K562 (cell line): ENCODE results near the gene TNIK. TPM values are rescaled to one million over a fixed set of nuclear protein-coding genes. Genes with fewer than 3 reads are reported as not detected.

Source experiments
- ADNP ChIP-seq: fragments of 200-800 bp; sonication (Bioruptor generic); IDR thresholded peaks from 2 replicates; pipeline ENCODE4 v1.6.1; 2016; ENCODE audit warnings: missing genetic modification characterization, missing compliant biosample characterization
- CBFA2T3 ChIP-seq: fragments of 450-650 bp; IDR thresholded peaks from 2 replicates; pipeline ENCODE4 v1.6.1; 2017
- DACH1 ChIP-seq: fragments of 450-650 bp; IDR thresholded peaks from 2 replicates; pipeline ENCODE4 v1.6.1; 2018; ENCODE audit not compliant: partially characterized antibody
- GTF2E2 ChIP-seq: fragments of 200-800 bp; sonication (Bioruptor generic); IDR thresholded peaks from 2 replicates; pipeline ENCODE4 v1.6.1; 2016; ENCODE audit warnings: missing genetic modification characterization, missing compliant biosample characterization
- HDAC3 ChIP-seq: fragments of 450-650 bp; IDR thresholded peaks from 2 replicates; pipeline ENCODE4 v1.6.1; 2018; ENCODE audit warnings: borderline replicate concordance, mild to moderate bottlenecking, moderate library complexity; ENCODE audit not compliant: partially characterized antibody
- MCM3 ChIP-seq: fragments of 450-650 bp; IDR thresholded peaks from 2 replicates; pipeline ENCODE4 v1.6.1; 2016
- NEUROD1 ChIP-seq: fragments of 150-350 bp; IDR thresholded peaks from 2 replicates; pipeline ENCODE4 v1.6.1; 2014; ENCODE audit warnings: borderline replicate concordance, low read length, low read depth; ENCODE audit not compliant: partially characterized antibody
- PTRF ChIP-seq: fragments of 450-650 bp; IDR thresholded peaks from 2 replicates; pipeline ENCODE4 v1.6.1; 2016; ENCODE audit warnings: mild to moderate bottlenecking, missing genetic modification characterization, missing compliant biosample characterization
- RCOR1 ChIP-seq, 2 experiments: IDR thresholded peaks; 2 replicates each; pipeline ENCODE4 v1.6.1; 2012; ENCODE audit warnings: low read depth in 2 of 2, low read length in 2 of 2, borderline replicate concordance in 1 of 2, improper control_type of control experiment in 1 of 2
- SMAD4 ChIP-seq: fragments of 250-450 bp; sonication (Bioruptor Pico); conservative IDR thresholded peaks from 2 replicates; pipeline ENCODE4 v1.8.0; 2021; ENCODE audit warnings: inconsistent platforms, mild to moderate bottlenecking, moderate library complexity
- TFE3 ChIP-seq: fragments of 450-650 bp; formaldehyde crosslinking; IDR thresholded peaks from 2 replicates; pipeline ENCODE4 v1.4.0; 2020; ENCODE audit warnings: mild to moderate bottlenecking, mixed read lengths
- TRIM25 ChIP-seq: fragments of 450-650 bp; IDR thresholded peaks from 2 replicates; pipeline ENCODE4 v1.7.0; 2016; ENCODE audit warnings: borderline replicate concordance
- ZEB2 ChIP-seq: fragments of 450-650 bp; IDR thresholded peaks from 2 replicates; pipeline ENCODE4 v1.6.1; 2016
- ZNF23 ChIP-seq: fragments of 250-450 bp; sonication (Bioruptor Pico); IDR thresholded peaks from 2 replicates; pipeline ENCODE4 v1.4.0; 2020; ENCODE audit warnings: mild to moderate bottlenecking
- ZNF583 ChIP-seq: fragments of 250-450 bp; sonication (Bioruptor Pico); IDR thresholded peaks from 2 replicates; pipeline ENCODE4 v1.4.0; 2020
- polyA plus RNA-seq, 8 experiments: library from polyadenylated mRNA; depleted of rRNA in 4 of 8; stranded (reverse) in 5 of 8; unstranded in 3 of 8; fragments of >200 nt; fragmentation: Nextera tagmentation in 2 of 8; fragmentation: Illumina TruSeq in 1 of 8; extraction: Ambion mirVana in 2 of 8; extraction: Trizol in 1 of 8; gene quantifications; 2 replicates each; pipeline versions ENCODE4 v1.2.1 to v1.2.3, GENCODE V29; 2011 to 2014; ENCODE audit warnings: inconsistent platforms in 1 of 8, missing spikeins in 1 of 8
- total RNA-seq, 7 experiments: library from RNA; depleted of rRNA in 6 of 7; stranded (reverse); fragments of >200 nt in 6 of 7; fragmentation: Illumina TruSeq in 2 of 7; extraction: Trizol in 2 of 7; gene quantifications; 2 replicates each; pipeline versions ENCODE4 v1.2.1 to v1.2.3, GENCODE V29; 2011 to 2021; ENCODE audit warnings: low replicate concordance in 1 of 7
- TF ChIP-seq, protein P1 (sequence below): sonication (generic); formaldehyde crosslinking; IDR thresholded peaks from 2 replicates; pipeline ENCODE4 v1.4.0; 2020; ENCODE audit warnings: mild to moderate bottlenecking, missing genetic modification reagents
- TF ChIP-seq, protein P2 (sequence below): fragments of 200-800 bp; sonication (Bioruptor generic); IDR thresholded peaks from 2 replicates; pipeline ENCODE4 v1.6.1; 2017; ENCODE audit warnings: missing genetic modification characterization, missing compliant biosample characterization
- TF ChIP-seq, protein P3 (sequence below): conservative IDR thresholded peaks from 2 replicates; pipeline ENCODE4 v1.6.1; 2011; ENCODE audit warnings: low read depth, mild to moderate bottlenecking, low read length; ENCODE audit not compliant: control insufficient read depth

TNIK gene
- total and polyA plus RNA-seq, 9 of the 15 experiments (the other 6 are each of a cell fraction or from before 2014, with no cell fraction given): 6.6 to 39.0 (median 24.7) TPM

- TF ChIP-seq SMAD4 (CRISPR knock-in tag) (peak; percentile 64), ADNP (tag) (no peak), MCM3 (no peak), DACH1 (no peak), NEUROD1 (peak; percentile 76), HDAC3 (peak; percentile 47), TFE3 (CRISPR knock-in tag) (no peak), GTF2E2 (tag) (no peak), TRIM25 (no peak), ZNF23 (CRISPR knock-in tag) (no peak), PTRF (tag) (no peak), RCOR1 (IDR thresholded peaks at IDR 0.05; ENCODE audit: borderline replicate concordance in 1 of 2, low read depth in 2 of 2, low read length in 2 of 2) (peak; percentile 57 to 94; a peak in 3 of 4 replicates), ZEB2 (peak; percentile 62), CBFA2T3 (peak; percentile 93), ZNF583 (no peak)
- TF ChIP-seq, protein P1, sequence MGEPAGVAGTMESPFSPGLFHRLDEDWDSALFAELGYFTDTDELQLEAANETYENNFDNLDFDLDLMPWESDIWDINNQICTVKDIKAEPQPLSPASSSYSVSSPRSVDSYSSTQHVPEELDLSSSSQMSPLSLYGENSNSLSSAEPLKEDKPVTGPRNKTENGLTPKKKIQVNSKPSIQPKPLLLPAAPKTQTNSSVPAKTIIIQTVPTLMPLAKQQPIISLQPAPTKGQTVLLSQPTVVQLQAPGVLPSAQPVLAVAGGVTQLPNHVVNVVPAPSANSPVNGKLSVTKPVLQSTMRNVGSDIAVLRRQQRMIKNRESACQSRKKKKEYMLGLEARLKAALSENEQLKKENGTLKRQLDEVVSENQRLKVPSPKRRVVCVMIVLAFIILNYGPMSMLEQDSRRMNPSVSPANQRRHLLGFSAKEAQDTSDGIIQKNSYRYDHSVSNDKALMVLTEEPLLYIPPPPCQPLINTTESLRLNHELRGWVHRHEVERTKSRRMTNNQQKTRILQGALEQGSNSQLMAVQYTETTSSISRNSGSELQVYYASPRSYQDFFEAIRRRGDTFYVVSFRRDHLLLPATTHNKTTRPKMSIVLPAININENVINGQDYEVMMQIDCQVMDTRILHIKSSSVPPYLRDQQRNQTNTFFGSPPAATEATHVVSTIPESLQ: no peak
- TF ChIP-seq, protein P2, sequence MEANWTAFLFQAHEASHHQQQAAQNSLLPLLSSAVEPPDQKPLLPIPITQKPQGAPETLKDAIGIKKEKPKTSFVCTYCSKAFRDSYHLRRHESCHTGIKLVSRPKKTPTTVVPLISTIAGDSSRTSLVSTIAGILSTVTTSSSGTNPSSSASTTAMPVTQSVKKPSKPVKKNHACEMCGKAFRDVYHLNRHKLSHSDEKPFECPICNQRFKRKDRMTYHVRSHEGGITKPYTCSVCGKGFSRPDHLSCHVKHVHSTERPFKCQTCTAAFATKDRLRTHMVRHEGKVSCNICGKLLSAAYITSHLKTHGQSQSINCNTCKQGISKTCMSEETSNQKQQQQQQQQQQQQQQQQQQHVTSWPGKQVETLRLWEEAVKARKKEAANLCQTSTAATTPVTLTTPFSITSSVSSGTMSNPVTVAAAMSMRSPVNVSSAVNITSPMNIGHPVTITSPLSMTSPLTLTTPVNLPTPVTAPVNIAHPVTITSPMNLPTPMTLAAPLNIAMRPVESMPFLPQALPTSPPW (CRISPR knock-in tag): peak; percentile 88
- TF ChIP-seq, protein P3, sequence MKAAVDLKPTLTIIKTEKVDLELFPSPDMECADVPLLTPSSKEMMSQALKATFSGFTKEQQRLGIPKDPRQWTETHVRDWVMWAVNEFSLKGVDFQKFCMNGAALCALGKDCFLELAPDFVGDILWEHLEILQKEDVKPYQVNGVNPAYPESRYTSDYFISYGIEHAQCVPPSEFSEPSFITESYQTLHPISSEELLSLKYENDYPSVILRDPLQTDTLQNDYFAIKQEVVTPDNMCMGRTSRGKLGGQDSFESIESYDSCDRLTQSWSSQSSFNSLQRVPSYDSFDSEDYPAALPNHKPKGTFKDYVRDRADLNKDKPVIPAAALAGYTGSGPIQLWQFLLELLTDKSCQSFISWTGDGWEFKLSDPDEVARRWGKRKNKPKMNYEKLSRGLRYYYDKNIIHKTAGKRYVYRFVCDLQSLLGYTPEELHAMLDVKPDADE: peak; percentile 65; the same call in 1 of the 2 replicates
Observed at GRCh38 chr3:171428321-171428787, 31.9 kb downstream of the TNIK start (continued).
